ENCODE measurements around the gene MROH2A.

The MROH2A gene

GRCh38 chr2:233764264-233764663 lies 13.9 kb upstream of the MROH2A start:
- DNase-seq, result no peak

GRCh38 chr2:233764761-233765160 lies 13.4 kb upstream of the MROH2A start:
- no peak for DNase-seq

DNA sequence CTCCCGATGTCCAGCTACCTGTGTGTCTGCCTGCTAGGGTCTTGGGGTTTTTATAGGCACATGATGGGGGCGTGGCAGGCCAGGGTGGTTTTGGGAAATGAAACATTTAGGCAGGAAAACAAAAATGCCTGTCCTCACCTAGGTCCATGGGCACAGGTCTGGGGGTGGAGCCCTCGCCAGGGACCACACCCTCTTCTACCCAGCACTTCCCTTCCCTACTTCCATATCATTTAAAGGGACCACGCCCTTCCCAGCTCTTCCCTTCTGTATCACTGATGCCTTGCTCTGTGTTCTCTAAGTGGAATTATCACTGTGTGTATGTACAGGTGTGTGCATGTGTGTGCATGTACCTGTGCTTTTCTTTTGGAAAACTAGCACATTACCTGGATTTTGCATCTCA lies 11.7 kb upstream of the MROH2A start:
- no peak for DNase-seq

- DNase-seq, result no peak
Observed at GRCh38 chr2:233768076-233768475, 10.1 kb upstream of the MROH2A start.

DNA sequence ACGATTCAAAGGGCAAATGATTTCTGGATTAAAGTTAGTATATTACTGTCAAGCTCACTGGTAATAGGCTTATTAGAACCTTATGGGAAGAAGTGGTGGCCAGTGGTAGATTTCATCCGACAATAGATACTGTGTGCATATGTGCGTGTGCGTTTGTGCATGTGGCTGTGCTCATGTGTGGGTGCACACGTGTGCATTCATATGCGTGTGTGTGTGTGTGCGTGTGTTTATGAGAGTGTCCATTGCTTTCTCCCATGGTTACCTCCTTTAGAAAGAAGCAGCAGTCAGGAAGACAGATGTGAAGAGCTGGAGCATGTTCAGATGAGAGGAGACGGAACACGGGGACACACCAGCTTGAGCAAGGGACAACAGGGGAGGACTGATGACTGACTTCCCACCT lies 8.9 kb upstream of the MROH2A start:
- DNase-seq, result no peak

DNA sequence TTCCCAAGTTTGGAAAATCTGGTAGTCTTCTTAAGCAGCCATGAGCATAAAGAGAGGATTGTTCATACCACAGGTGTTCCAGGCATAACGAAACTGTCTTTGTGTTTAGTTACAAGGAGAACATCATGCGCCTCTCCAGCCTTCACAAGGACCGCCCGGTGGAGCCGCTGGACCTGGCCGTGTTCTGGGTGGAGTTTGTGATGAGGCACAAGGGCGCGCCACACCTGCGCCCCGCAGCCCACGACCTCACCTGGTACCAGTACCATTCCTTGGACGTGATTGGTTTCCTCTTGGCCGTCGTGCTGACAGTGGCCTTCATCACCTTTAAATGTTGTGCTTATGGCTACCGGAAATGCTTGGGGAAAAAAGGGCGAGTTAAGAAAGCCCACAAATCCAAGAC lies 6.0 kb upstream of the MROH2A start:
- no peak for DNase-seq

- DNase-seq, result no peak
Observed at GRCh38 chr2:233772583-233772982, 5.5 kb upstream of the MROH2A start.

GRCh38 chr2:233773854-233774253 lies 4.3 kb upstream of the MROH2A start:
- no peak for DNase-seq

- DNase-seq, result no peak
Observed at GRCh38 chr2:233775414-233775813, 2.7 kb upstream of the MROH2A start.

- no peak for DNase-seq
Observed at GRCh38 chr2:233779722-233780121, 1.6 kb downstream of the MROH2A start.

- no peak for DNase-seq
Observed at GRCh38 chr2:233780771-233781170, 2.6 kb downstream of the MROH2A start.

DNA sequence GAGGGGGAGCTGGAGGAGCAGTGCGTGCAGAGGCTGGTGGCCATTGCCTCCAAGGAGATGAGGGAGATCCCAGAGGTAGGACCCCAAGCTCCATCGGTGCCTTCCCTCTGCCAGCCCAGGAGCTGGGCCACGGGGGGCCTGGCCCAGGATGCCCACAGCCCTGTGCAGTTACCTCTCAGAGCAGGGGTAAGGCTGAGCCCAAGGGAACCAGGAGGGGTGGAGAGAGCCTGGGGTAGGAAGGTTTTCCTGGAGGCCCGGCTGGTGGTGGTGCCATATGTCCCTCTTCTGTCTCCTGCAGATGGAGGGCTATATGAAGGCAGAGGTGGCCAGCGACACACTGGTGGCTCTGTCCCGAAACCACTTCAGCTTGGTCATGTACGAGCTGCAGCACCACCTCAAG lies 11.4 kb downstream of the MROH2A start:
- no peak for DNase-seq

- DNase-seq, result no peak
Observed at GRCh38 chr2:233791151-233791882, 13.2 kb downstream of the MROH2A start.

DNA sequence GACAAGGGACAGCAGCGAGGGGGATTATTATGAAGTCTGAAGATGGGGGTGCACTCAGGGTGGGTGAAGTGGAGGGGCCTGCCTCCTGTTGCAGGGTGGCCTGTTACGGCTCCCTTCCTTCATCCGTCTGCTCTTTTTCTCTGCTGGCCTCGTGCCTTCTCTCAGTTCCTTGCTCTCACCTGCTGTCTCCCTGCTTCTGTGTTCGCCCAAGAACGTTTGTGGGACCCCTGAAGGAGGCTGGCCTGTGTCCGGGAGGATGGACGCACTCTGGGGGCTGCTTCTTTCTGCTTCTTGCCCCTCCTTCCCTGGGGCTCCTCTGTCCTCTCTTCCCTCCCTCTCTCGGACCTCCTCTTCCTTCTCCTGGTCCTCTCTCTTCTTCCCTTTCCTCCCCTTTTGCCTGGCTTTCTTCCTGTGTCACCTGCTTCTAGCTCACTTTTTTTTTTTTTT lies 13.8 kb downstream of the MROH2A start:
- DNase-seq, result no peak

DNA sequence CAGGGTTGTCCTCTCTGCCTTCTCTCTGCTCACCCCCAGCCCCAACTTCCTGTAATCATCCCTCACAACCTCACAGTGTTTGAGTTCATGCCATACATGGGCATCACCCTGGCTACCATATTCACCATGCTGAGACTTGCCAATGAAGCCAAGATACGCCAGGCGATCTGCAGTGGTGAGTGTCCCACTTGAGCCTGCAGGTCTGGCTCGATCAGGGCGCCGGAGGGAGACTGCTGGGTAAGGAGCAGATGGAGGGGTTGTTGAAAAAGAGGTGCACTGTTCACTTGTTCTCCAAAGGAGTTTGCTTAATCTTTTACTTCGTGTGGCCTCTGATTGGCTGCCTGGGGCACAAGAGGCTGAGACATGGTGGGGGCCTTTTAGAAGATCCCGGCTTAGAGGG lies 14.6 kb downstream of the MROH2A start:
- DNase-seq, result no peak

- DNase-seq, result peak; percentile 78
Observed at GRCh38 chr2:233793465-233794127, 15.5 kb downstream of the MROH2A start.

DNA sequence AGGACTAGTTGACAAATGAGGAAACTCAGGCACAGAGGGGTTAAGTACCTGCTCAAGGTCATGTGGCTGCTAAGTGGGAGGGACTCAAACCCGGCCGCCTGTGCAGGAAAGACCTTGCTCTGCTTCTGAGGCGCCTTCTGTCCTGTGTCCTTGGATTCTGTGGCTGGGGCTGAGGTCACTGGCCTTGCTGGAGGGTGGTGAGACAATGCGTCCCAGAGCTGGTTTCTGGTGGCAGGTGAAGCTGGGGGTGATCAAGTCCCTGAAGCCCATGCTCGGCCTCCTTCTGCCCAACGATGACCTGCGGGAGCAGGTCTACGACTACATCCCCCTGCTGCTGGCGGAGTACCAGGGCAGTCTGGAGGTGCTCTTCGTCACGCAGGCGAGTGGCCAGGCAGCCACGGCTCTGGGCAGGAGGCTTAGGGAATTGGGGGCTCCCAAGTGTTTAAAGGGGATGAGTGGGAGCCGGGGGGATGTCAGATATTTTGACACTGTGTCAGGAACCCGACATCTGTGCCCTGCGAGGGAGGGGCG lies 16.1 kb downstream of the MROH2A start:
- DNase-seq, result no peak

GRCh38 chr2:233795735-233796171 lies 17.6 kb downstream of the MROH2A start:
- DNase-seq, result no peak

GRCh38 chr2:233796254-233796653 lies 18.1 kb downstream of the MROH2A start:
- DNase-seq, result no peak

- no peak for DNase-seq
Observed at GRCh38 chr2:233798335-233799086, 20.4 kb downstream of the MROH2A start.

DNA sequence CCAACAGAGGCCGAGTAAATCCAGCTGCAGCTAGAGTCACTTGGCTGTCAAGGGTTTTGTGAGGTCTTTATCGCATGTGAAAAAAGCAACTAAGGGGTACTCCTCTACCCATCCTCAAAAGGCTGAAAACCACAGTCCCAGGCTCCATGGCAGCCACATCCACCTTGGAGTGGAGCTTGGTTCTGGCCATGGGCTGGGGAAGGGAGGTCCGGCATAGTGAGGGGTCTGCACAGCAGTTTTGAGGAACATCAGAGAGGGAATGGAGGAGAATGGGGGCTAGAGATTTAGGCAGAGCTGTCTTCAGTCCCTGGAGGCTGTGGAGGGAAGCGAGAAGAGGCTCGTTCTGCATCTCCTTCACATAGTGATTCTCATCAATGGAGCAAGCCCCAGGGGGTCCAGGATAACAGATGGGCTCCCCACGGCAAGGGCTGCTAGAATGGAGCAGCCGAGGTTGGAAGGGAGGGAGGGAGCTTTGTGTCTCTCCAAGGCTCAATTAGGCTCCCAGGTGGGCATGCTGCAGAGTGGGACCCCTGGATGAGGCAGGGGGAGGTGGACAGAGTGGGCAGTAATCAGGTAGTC lies 21.0 kb downstream of the MROH2A start:
- DNase-seq, result no peak

- DNase-seq, result no peak
Observed at GRCh38 chr2:233799716-233800115, 21.6 kb downstream of the MROH2A start.

DNA sequence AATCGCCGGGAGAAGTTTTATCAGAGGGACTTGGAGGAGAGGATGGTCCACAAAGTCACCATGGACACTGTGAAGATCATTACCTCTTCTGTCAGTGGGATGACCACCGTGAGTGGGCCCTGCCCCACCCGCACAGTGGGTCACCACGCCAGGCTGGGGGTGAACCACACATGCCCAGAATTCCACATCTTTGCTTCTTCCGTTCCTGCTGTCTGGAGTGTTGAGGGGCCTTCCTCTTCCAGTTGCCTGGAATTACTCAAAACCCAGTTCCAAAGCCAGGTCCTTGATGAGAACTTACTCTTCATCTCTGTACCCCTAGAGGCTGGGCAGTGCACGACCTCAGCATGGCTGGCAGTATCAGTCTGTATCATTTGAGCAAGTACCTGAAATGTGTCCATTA lies 22.1 kb downstream of the MROH2A start:
- no peak for DNase-seq
